NCI-H2081 treated with DMSO at 0.1 percent for 48 hours (cell line): ENCODE measurements around the gene NDUFB6.
"Not testable (repeated sequence)": the region's sequence is repeated elsewhere in the genome, so short reads cannot be mapped to it uniquely, and the experiment has no call there.

Experiments
- DNase-seq: peaks from one replicate; lab custom pipeline; 2025; lab: John Stamatoyannopoulos, UW

Gene NDUFB6

GRCh38 chr9:32524558-32524891 is 48.4 kb downstream of the NDUFB6 start:
- not testable (repeated sequence) for DNase-seq

- no peak for DNase-seq
These were observed 49.0 kb downstream of the NDUFB6 start for GRCh38 chr9:32523910-32524309.

GRCh38 chr9:32518276-32518675 is 54.7 kb downstream of the NDUFB6 start:
- no peak for DNase-seq

- no peak for DNase-seq
These were observed 56.7 kb downstream of the NDUFB6 start for GRCh38 chr9:32516241-32516640.

GRCh38 chr9:32508728-32509127 is 64.2 kb downstream of the NDUFB6 start:
- DNase-seq: no peak

- no peak for DNase-seq
These were observed 70.0 kb downstream of the NDUFB6 start for GRCh38 chr9:32503008-32503407.
